ENCODE results near the gene COG8.
"Not testable (repeated sequence)": the region's sequence is repeated elsewhere in the genome, so short reads cannot be mapped to it uniquely, and the experiment has no call there.

The COG8 gene

DNA sequence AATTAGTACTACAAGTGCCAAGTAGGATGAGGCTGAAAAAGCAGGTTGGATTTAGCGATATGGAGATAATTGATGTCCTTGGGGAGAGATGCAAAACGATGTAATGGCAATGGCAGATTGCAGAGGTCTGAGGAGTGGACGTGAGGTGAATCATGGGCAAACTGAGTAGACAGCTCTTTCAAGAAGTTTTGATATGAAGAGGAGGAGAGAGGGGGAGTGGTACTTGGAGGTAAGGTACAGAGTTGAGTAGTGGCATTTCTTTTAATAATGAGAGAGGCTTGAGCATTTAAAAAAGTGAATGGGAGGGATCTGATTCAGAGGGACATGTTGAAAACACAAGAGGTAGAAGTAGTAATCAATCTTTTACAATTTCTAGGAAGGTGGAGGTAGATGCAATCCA lies 46.0 kb downstream of the COG8 start:
- no peak for DNase-seq (ENCODE audit: low read depth, low spot score)

DNA sequence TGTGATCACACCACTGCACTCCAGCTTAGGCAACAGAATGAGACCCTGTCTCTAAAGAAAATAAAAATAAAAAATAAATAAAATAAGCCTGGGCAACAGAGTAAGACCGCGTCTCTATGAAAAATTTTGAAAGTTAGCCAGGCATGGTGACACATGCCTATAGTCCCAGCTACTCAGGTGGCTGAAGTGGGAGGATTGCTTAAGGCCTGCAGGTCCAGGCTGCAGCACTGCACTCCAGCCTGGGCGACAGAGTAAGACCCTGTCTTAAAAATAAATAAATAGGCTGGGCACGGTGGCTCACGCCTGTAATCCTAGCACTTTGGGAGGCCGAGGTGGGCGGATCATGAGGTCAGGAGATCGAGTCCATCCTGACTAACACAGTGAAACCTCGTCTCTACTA lies 47.7 kb downstream of the COG8 start:
- DNase-seq (ENCODE audit: low read depth, low spot score) = not testable (repeated sequence)

DNA sequence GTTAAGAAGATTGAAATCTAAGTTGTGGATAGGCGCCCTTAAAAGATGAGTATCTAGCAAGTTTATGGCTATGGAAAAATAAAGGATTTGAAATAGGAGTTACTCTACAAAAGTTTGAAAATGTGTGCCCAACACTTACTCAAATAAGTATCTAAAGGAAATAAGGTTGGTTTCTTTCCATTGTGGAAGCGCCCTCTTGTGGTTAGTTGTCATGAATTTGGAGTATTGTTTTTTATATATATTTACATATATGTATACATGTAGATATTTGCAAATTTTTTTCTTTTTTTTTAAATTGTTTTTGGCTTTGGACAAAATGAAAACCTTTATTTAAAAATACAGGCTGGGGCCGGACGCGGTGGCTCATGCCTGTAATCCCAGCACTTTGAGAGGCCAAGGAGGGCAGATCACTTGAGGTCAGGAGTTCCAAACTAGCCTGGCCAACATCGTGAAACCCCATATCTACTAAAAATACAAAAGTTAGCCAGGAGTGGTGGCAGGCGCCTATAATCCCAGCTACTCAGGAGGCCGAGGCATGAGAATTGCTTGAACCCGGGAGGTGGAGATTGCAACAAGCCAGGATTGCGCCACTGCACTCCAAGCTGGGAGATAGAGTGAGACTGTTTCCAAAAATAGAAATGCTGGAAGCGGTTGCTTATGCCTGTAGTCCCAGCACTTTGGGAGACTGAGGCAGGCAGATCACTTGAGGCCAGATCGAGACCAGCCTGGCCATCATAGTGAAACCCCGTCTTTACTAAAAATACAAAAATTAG lies 52.2 kb downstream of the COG8 start:
- DNase-seq (ENCODE audit: low read depth, low spot score) = peak; percentile 62

DNA sequence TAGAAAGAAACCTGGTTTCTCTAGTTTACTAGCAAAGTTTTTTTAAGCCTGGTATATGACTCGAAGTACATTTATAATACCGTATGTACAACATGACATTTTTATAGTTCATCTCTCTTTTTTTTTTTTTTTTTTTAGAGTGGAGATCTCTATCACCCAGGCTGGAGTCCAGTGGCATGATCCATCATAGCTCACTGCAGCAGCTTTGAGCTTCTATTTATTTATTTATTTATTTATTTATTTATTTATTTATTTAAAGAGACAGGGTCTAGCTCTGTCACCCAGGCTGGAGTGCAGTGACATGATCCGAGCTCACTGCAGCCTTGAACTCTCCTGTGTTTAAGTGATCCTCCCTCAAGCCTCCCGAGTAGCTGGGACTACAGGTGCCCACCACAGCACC lies 54.1 kb downstream of the COG8 start:
- DNase-seq (ENCODE audit: low read depth, low spot score) = no peak

DNA sequence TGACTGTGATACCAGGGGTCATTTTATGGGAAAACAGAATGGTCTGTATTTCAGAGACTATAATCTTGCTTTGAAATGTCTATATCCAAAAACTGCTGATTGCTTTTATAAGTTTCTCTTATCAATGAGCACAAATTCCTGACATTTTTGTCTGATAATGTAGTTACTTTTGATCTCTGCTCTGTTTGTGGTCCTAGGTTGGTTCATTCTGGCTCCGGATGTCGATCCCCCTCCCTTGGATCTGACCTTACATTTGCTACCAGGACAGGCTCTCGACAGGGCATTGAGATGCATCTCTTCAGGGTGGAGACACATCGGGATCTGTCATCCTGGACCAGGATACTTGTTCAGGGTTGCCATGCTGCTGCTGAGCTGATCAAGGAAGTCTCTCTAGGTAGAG lies 55.5 kb downstream of the COG8 start:
- DNase-seq (ENCODE audit: low read depth, low spot score) = no peak

DNA sequence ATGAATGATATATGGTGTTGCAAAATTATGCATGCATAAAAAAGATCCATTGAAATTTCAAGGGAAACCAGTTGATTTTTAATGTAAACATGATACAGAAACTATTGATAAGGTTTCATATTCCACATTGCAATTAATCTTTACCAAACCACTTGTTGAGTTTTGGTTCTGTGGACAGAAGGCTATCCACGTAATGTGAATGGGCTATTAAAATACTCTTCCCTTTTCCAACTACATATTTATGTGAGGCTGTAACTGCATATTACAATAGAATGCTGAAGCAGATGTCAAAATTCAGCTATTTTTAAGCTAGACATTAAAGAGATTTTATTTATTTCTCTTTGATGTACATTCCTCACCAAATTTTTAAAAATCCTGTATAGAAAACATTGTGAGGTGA lies 62.0 kb downstream of the COG8 start:
- DNase-seq (ENCODE audit: low read depth, low spot score) = no peak
